ENCODE results near the gene DOCK9. TPM values are rescaled to one million over a fixed set of nuclear protein-coding genes. Genes with fewer than 3 reads are reported as not detected.
A peak's percentile ranks its signal among the peaks of the same experiment; 100 is the strongest.

Gene DOCK9
- total RNA-seq, 4 donors from 2014 or later: 79.1 to 197 (median 107) TPM

DNA sequence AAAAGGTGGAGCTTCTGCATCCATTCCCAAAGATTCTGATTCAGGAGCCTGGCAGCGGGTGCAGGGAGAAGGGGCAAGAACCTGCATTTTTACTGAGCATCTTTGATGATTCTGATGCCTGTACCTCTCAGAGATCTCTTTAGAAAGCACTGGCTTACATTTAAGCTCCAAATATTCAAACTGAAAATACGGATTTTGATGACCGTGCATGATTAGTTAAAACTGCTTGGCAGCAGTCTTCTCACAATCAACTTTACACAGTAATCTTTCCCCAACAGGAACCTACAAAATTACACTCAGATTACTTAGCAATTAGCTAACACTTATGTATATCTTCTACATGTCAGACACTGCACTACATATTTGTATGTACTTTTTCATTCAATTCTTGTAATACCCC is 108.9 kb downstream of the DOCK9 start:
- no peaks in the 10 kb centered on the region for H3K9me3 ChIP-seq
- H3K27ac ChIP-seq: peak overlapping the region in 1 of 2 donors; percentile 33
- no peaks in the 10 kb centered on the region for H3K4me1 ChIP-seq
- TF ChIP-seq, protein P1, sequence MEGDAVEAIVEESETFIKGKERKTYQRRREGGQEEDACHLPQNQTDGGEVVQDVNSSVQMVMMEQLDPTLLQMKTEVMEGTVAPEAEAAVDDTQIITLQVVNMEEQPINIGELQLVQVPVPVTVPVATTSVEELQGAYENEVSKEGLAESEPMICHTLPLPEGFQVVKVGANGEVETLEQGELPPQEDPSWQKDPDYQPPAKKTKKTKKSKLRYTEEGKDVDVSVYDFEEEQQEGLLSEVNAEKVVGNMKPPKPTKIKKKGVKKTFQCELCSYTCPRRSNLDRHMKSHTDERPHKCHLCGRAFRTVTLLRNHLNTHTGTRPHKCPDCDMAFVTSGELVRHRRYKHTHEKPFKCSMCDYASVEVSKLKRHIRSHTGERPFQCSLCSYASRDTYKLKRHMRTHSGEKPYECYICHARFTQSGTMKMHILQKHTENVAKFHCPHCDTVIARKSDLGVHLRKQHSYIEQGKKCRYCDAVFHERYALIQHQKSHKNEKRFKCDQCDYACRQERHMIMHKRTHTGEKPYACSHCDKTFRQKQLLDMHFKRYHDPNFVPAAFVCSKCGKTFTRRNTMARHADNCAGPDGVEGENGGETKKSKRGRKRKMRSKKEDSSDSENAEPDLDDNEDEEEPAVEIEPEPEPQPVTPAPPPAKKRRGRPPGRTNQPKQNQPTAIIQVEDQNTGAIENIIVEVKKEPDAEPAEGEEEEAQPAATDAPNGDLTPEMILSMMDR (IDR thresholded peaks at IDR 0.05): no peak
- no peak for TF ChIP-seq POLR2A (IDR thresholded peaks at IDR 0.05)
- no peaks in the 10 kb centered on the region for H3K36me3 ChIP-seq
- no peak for DNase-seq
- H3K27me3 ChIP-seq: no peaks in the 10 kb centered on the region
- H3K4me3 ChIP-seq: no peak overlapping the region
- intact Hi-C loops (cut with DNase I; ENCODE audit: low total_unique reads): no loop called here

DNA sequence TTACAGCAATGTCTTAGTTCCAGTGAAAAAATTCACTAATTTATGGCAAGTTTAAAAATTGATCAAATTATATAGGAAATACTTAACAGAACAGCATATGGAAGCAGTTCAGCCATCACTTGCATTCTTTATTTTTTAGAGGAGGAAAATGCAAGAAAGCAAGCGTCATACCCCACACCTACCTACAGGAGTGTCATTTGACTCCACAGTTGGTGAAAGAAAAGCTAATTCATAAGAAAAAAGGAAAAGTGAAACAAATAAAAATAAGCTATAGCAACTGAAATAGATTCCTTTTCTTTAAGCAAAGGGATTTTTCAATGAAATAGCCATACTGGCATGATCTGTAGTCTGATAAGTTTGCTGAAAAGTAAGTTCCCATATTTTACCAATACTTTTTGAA is 111.0 kb downstream of the DOCK9 start:
- no peaks in the 10 kb centered on the region for H3K9me3 ChIP-seq
- H3K4me1 ChIP-seq: no peaks in the 10 kb centered on the region
- TF ChIP-seq, protein P1 (IDR thresholded peaks at IDR 0.05): no peak
- no peak for TF ChIP-seq POLR2A (IDR thresholded peaks at IDR 0.05)
- H3K36me3 ChIP-seq: no peaks in the 10 kb centered on the region
- no peak for DNase-seq
- H3K27me3 ChIP-seq: no peaks in the 10 kb centered on the region
- H3K4me3 ChIP-seq: no peak overlapping the region
- H3K27ac ChIP-seq: no peak overlapping the region
- intact Hi-C loops (cut with DNase I; ENCODE audit: low total_unique reads): no loop called here

DNA sequence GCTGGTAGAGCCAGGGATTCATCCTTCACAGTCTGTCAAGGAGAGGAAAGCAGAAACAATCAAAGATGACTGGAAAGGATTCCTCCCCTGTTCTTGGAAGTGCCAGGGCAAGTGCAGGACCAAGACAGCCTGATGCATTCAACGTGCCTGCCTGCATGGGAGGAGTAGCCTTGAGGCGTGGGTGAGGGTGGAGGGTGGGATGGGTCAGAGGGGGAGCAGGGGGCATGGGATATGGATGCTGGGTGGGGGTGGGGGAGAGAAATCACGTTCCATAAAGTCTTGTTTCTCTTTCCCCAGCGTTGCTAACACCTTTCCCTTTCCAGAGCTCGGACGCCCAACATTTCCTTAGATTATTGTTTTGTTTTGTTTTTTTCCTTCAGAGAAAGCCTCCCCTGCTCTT is 117.4 kb downstream of the DOCK9 start:
- intact Hi-C loops (cut with DNase I; ENCODE audit: low total_unique reads): no loop called here
- peak overlapping the region in 1 of 2 donors; percentile 43 for H3K27ac ChIP-seq
- H3K9me3 ChIP-seq: no peaks in the 10 kb centered on the region
- no peaks in the 10 kb centered on the region for H3K36me3 ChIP-seq
- no peak overlapping the region for H3K4me3 ChIP-seq
- no peaks in the 10 kb centered on the region for H3K27me3 ChIP-seq
- DNase-seq: no peak
- no peaks in the 10 kb centered on the region for H3K4me1 ChIP-seq
- no peak for TF ChIP-seq POLR2A (IDR thresholded peaks at IDR 0.05)
- TF ChIP-seq, protein P1 (IDR thresholded peaks at IDR 0.05): no peak

DNA sequence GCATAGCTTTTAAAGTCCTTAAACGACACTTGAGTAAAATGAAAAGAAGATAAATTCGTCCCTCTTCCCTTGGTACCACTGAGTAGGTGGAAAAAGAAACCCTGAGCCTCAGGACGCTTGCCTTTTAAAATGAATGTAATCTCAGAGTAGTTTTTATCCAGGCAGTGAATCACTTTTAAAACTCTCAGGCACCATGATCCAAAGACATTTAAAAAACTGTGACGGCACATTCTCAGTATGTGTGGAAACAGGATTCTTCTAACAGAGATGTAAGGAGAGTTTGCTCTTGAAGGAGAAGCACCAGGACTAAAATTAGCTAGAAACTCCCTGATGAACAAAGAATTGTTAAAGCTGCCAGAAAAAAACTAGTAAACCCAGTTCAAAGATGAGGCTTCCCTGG is 119.7 kb downstream of the DOCK9 start:
- Histone ChIP-seq H3K36me3 (no peaks in the 10 kb centered on the region), H3K27ac (peak overlapping the region; percentile 45 to 66), H3K9me3 (no peaks in the 10 kb centered on the region), H3K4me1 (no peaks in the 10 kb centered on the region), H3K4me3 (no peak overlapping the region), H3K27me3 (no peaks in the 10 kb centered on the region)
- DNase-seq: no peak
- TF ChIP-seq, protein P1 (IDR thresholded peaks at IDR 0.05): no peak
- TF ChIP-seq POLR2A (IDR thresholded peaks at IDR 0.05): no peak
- intact Hi-C loops (cut with DNase I; ENCODE audit: low total_unique reads): no loop called here

DNA sequence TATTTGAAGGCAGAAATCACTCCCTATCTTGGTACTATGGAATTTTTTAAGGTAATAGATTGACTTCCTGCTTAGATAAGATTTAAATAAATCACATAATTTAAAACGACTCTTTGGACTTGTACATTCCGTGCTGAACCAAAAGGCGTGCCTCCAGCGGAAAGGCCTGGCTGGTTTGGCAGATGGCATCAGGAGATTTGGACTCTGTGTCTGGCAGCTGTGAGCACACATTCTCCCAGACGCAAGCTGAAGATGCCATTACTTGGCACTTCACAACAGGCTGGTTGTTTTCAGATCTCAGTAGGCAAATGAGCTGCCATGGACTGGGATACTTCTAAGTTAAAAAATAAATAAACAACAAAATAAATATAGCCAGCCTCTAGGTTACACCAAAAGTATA is 120.9 kb downstream of the DOCK9 start:
- peak overlapping the region; percentile 45 to 66 for H3K27ac ChIP-seq
- H3K4me3 ChIP-seq: no peak overlapping the region
- H3K9me3 ChIP-seq: no peaks in the 10 kb centered on the region
- no peaks in the 10 kb centered on the region for H3K27me3 ChIP-seq
- TF ChIP-seq POLR2A (IDR thresholded peaks at IDR 0.05): no peak
- TF ChIP-seq, protein P1 (IDR thresholded peaks at IDR 0.05): no peak
- H3K36me3 ChIP-seq: no peaks in the 10 kb centered on the region
- peak in 1 of 2 donors; percentile 53 for DNase-seq
- H3K4me1 ChIP-seq: no peaks in the 10 kb centered on the region
- intact Hi-C loops (cut with DNase I; ENCODE audit: low total_unique reads): no loop called here

Data from uterus (tissue), 4 donors.